Ovary (tissue), 3 donors: Measurements from ENCODE around the gene CYB561A3.

ENCODE experiments used
- EP300 ChIP-seq: sonication (generic); formaldehyde crosslinking; IDR thresholded peaks from one replicate; pipeline ENCODE4 v1.6.1; 2017; ENCODE audit warnings: antibody characterized with exemption
- TF ChIP-seq, protein P1 (sequence below), 3 donors: fragments of 450-650 bp in 2 of 3; fragments of 200-600 bp in 1 of 3; IDR thresholded peaks; one replicate each; pipeline versions ENCODE4 v1.5.1 to v1.8.0; 2016 to 2022; ENCODE audit warnings: antibody characterized with exemption in 3 of 3, mild to moderate bottlenecking in 1 of 3
- donor health status: DM: no; HTN: no; CAD: no.

DNA sequence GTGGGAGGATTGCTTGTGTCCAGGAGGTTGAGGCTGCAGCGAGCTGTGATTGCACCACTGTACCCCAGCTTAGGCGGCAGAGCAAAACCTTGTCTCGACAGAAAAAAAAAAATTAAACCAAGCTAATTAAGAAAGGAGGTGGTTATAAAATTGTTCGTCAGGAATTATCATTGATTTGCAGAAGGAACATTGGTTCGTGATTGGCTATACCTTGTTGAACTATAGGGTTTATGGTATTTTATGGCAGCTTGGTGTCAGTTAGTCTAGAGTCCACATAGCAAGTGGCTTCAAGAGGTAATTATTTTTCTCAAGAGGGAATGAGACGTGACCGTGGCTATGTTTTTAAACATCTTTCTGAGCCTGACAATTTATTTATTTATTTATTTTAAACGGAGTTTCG is 19.2 kb upstream of the CYB561A3 start:
- TF ChIP-seq, protein P1, sequence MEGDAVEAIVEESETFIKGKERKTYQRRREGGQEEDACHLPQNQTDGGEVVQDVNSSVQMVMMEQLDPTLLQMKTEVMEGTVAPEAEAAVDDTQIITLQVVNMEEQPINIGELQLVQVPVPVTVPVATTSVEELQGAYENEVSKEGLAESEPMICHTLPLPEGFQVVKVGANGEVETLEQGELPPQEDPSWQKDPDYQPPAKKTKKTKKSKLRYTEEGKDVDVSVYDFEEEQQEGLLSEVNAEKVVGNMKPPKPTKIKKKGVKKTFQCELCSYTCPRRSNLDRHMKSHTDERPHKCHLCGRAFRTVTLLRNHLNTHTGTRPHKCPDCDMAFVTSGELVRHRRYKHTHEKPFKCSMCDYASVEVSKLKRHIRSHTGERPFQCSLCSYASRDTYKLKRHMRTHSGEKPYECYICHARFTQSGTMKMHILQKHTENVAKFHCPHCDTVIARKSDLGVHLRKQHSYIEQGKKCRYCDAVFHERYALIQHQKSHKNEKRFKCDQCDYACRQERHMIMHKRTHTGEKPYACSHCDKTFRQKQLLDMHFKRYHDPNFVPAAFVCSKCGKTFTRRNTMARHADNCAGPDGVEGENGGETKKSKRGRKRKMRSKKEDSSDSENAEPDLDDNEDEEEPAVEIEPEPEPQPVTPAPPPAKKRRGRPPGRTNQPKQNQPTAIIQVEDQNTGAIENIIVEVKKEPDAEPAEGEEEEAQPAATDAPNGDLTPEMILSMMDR (IDR thresholded peaks at IDR 0.05) = no peak
- TF ChIP-seq EP300 = no peak
